Measurements from ENCODE around the gene PHLPP1.
"Not testable (repeated sequence)": the region's sequence is repeated elsewhere in the genome, so short reads cannot be mapped to it uniquely, and the experiment has no call there.

The PHLPP1 gene

DNA sequence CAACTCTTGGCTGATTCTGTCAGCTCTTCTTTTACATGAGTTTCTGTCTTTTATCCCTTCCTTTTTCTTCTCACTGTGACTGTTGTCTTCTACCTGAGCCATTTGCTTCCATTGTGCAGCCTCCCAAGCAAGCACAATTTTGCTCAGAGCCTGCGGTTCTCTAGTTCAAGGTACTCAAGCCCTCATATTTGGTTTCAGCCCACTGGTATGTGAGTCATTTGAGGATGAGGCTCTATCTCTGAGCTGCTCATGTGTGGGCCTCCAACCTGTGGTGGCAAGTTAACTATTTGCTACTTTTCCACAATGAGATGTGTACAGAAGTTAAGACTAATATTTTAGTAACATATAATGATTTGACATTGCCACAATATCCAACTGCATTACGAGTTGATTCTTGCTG lies 183.0 kb downstream of the PHLPP1 start:
- peak in 1 of 4 experiments; percentile 7 for DNase-seq

DNA sequence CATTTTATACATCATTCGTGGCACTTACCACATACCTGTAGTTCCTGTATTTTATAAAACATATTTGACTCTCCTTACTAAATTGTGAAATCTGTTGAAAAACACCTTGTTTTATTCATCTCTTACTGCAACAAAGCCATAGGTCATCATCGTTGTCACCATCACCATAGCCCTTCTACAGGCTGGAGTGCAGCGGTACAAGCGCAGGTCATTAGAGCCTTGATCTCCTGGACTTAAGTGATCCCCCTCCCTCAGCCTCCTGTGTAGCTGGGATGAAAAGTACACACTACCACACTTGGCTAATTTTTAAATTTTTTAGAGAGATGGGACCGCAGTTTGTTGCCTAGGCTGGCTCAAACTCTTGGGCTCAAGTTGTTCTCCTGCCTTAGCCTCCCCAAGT lies 184.2 kb downstream of the PHLPP1 start:
- DNase-seq = no peak

DNA sequence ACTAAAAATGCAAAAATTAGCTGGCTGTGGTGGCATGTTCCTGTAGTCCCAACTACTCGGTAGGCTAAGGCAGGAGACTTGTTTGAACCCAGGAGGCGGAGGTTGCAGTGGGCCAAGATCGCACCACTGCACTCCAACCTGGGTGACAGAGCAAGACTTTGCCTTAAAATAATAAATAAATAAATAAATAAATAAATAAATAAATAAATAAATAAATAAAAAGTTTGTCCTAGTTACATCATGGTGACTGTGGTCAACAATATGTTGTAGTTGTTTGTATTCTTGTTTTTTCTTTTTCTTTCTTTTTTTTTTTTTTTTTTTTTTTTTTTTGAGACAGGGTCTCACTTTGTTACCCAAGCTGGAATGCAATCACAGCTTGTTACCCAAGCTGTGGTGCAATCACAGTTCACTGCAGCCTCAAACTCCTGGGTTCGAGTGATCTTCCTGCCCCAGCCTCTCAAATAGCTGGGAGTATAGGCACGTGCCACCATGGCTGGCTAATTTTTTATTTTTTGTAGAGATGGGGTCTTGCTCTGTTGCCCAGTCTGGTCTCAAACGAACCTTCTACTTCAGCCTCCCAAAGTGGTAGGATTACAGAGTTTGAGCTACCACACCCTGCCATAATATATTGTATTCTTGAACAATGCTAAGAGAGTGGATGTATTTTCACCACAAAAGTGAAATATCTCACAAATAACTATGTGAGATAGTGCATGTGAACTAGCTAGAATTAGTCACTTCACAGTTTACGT lies 185.0 kb downstream of the PHLPP1 start:
- no peak for DNase-seq

DNA sequence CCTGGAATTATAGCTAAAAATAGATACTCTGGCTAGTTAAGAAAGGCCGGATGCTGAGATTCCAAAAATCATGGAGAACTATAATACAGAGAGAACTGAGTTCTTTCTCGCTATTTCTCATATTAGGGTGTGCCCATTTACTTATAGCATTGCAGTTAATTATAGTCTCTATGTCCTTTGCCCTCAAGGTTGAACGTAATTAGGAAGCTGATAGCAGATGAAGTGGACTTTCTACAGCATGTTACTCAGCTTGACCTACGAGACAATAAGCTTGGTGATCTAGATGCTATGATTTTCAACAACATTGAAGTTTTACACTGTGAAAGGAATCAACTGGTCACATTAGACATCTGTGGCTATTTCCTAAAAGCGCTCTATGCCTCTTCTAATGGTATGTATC lies 187.4 kb downstream of the PHLPP1 start:
- DNase-seq = no peak

DNA sequence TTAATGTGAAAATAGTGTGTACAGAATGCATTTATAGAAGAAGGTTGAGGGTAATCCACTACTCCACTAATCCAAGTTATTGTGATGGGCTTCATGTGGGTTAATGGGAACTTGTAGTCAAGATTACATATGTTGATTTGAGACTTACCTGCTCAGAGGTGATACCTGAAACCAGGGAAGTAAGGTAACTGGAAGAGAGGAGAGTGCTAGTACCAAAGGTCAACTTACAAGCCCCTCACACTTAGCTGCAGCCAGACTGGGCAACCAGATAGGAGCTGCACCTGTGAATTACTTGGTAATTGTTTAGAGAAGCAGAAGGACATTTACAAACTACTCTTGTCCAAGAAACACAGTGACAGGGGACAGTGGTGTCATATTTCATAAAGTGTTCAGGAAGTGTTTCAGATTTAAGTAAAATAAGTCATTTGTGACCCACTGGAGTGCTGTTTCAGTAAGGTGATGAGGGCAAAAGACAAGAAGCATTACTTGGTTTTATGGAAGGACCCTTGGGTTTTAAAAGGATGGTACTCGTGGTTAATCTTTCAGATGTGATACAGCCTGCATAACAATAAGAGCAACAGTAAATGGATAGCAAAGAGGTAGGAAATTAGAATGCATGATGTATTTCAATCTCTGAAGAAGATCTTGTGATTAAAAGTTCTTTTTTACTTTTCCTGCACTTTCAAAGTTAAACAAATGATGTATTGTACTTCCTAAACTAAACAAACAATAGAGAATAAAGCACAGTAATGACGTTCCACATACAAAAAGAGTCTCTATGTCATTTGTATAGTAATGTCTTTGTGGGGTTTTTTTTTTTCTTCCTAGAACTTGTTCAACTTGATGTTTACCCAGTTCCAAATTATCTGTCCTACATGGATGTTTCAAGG lies 189.3 kb downstream of the PHLPP1 start:
- DNase-seq = no peak

DNA sequence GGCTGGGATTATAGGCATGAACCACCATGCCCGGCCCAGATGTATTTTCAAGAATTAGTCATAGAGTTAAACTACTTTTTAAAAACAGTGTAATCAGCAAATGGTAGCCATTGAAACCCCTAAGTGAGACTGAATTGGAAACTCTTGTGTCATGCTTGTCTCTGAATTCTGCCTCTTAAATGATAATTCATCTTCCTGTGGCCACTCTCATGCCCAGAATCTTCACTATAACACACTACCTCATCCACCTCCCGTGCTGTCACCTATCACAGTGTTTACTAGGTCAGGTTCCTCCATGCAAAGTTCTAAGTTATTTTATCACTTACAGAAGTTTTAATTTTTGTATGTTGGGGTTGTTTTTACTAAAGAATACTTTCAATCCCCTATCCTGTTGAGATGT lies 197.5 kb downstream of the PHLPP1 start:
- DNase-seq = no peak

DNA sequence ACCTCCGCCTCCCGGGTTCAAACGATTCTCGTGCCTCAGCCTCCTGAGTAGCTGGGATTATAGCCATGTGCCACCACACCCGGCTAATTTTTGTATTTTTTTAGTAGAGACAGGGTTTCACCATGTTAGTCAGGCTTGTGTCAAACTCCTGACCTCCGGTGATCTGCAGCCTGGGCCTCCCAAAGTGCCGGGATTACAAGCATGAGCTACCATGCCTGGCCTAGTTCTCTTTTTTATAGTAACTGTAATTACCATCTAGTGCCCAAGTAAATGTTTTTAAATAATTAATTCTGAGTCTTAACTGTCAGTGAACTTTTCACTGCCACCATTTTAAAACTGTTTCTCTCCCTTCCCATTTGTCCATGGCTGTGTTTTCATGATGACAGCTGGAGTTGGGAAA lies 198.5 kb downstream of the PHLPP1 start:
- DNase-seq = not testable (repeated sequence)

DNA sequence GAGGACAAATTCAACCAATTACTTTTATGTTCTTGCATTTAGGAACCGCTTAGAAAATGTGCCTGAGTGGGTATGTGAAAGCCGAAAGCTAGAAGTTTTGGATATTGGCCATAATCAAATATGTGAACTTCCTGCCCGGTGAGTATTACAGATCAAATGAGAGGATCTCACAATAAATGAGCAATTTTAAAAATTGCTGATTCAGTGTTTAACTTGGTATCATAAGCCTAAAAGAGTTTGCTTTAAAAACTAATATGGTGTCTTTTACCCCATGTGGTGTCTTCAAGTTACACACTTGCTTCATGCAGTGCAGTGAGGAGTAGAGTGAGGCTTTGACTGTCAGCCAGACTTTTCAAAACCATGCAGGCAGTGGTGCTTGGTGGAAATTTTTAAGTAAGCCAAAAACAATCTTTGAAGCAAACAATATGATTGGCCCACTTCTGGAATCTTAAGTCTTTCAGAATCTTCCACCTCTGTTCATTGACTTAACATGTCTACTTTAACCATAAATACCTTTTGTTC lies 199.6 kb downstream of the PHLPP1 start:
- DNase-seq = no peak

DNA sequence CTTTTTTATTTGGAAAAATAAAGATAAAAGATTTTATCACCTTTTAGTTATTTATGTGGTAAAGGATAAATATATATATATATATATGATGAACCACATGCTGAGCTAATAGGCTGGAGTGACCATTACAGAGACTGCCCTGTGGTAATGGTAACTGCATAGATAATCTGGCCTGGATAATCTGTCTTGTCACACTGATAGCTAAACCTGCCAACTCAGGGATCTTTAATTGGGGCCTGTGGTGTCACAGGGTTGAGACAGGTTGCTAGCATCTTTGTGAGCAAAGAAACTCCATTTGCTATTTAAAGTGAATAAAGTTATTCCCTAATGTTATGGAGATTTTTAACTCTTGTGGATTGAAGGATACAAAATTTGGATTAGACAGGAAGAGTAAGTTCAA lies 203.0 kb downstream of the PHLPP1 start:
- DNase-seq = no peak

DNA sequence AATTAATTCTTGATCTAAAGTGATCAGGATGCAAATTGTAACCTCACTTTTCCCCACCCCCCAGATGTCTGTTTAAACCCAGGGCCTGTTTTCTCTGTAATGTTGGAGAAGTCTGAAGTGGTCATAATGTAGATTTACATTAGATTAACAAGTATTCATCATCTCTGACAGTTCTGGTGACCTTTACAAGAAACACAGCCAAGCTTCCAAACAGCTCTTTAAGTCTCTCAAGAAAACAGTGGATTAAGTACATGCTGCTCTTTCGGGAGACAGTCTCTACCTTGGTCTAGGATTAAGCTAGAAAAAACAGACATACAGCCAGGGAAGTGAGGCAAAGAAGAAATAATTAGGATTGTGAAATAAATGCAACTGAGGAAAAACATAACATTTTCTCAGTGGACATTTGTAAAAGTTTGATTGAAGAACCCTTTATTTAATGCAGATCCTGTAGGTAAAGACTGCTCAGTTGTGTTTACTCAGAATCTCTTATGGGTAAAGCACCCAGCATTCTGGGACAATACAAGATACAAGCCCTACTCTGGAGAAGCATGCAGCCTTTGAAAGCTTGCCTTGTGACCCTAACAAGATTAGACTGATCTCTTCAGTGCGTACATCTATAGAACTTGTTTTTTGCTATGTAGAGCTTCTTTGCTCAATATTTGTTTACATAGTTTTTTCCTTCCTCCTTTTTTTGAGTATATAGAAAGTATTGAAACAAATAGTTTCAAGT lies 203.9 kb downstream of the PHLPP1 start:
- DNase-seq = no peak

DNA sequence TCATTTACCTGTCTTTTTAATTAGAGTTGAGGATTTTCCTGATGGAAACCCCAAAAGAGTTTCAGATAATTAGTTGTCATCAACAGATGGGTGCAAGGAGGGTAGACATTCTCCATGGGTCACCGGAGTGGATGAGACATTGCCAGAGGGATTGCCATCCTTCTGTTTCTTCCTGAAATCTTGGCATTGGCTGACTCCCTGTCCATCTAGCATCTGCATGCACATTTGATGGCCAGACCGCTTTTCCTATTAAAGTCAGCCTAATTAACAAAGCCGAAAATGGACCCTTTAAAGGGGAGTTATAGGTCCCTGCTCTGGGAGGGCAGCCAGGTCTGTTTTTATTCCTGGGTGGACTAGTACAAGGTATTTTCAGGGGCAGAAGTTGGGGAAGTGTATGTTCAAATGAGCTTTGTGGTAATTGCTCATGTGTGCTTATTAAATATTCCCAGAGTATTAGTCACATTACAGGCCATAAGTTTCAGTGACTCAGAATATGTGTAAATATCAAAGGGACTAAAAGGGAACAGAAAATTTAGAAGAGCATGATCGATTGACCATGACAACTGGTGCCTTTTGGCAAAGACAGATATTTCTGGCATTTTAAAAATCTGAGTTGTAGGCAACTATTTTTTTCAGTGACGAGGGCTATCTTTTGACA lies 209.8 kb downstream of the PHLPP1 start:
- DNase-seq = peak in 2 of 4 experiments; percentile 47 to 54

DNA sequence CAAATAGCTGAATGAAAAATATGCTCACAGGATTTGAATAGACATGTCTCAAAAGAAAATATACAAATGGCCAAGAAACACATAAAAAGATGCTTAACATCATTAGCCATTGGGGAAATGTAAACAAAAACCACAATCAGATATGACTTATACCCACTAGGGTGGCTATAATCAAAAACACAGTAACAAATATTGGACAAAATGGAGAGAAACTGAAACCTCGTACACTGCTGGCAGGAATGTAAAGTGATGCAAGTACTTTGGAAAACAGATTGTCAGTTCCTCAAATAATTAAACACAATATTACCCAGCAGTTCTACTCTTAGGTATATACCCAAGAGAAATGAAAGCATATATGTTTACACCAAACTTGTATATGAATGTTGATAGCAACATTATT lies 213.0 kb downstream of the PHLPP1 start:
- peak in 2 of 4 experiments; percentile 39 to 41 for DNase-seq

DNA sequence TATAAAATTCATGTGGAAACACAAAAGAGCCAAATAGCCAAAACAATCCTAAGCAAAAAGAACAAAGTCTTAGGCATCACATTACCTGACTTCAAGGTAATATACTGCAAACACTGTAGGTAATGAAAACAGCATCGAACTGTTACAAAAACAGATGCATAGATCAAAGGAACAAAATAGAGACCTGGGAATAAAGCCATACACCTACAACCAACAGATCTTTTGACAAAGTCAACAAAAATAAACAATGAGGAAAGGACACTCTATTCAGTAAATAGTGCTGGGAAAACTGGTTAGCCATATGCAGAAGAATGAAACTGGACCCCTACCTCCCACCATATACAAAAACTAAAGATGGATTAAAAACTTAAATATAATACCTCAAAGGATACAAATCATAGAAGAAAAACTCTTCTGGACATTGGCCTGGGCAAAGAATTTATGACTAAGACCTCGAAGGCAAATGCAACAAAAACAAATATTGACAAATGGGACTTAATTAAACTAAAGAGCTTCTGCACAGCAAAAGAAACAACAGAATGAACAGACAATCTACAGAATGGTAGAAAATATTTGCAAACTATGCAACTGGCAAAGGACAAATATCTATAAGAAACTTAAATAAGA lies 218.0 kb downstream of the PHLPP1 start:
- DNase-seq = no peak

DNA sequence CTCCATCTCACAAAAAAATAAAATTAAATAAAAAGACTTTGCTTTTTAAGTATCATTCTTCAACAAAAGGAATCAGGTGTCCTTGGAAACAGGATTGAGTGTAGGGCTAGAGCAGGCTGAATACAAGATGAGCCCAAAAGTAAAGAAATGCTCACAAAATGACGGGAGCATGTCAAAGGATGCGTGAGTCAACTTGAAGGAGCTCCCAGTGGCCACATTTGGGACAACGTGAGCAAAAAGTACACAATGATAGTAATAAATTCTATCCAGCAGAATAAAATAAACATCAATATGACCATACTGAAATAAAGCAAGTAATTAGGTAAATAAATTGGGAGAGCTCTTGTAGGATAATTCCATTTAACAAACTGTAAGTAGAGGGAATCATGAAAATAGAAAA lies 220.7 kb downstream of the PHLPP1 start:
- DNase-seq = no peak

DNA sequence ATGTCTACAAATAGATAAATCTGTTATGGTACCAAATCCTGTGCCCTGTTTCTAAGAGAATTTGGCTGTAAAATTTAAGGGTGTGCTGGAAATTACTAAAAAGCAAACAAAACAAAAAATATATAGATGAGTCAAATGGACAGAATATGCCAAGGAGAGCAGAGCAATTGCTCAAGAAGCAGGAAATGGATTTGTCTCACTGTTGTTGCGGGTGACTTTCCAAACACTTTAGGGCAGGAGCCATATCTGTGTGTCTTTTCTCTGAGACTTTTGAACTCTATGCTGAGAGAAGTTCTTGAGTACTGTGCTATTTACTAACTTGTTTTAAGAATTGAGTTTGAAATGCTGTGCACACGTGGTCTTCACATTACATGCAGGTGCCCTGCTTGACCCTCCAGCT lies 221.7 kb downstream of the PHLPP1 start:
- peak in 3 of 4 experiments; percentile 35 to 54 (median 42) for DNase-seq

DNA sequence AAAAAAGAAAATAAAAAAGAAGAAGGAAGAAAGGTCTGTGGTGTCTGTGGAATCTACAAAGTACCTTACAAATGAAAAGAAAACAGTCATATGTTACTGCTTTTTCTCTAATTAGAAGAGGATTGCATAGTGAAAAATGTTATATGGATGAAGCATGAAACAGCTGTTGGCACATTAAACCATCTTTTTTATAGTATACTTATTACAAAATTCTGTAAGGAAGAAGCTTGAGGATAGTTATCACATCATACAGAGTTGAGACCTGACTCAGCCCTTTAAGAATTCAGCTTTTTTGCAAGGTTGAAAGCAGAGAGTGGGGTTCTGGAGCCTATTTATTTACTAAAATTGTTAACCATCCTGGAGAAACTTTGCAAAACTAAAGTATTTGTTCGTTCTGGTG lies 222.7 kb downstream of the PHLPP1 start:
- peak in 1 of 4 experiments; percentile 15 for DNase-seq

DNA sequence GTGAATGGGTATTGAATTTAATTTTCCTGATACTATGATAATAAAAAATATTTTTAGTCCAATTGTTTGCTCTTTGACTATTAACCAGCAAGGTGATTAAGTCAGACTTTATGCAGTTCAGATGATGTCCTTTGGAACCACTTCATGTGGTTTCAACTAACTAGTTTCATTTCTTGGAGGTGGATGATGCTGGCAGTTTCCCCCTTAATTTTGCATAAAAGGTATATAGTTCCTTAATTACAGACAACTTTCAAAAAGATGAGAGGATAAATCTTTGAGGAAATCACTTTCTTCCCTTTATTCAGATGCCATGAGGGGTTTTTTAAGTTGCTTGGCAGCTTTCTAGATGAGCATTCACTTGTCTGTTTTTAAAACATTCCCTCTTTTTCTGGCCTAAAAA lies 223.1 kb downstream of the PHLPP1 start:
- DNase-seq = peak in 1 of 4 experiments; percentile 11

DNA sequence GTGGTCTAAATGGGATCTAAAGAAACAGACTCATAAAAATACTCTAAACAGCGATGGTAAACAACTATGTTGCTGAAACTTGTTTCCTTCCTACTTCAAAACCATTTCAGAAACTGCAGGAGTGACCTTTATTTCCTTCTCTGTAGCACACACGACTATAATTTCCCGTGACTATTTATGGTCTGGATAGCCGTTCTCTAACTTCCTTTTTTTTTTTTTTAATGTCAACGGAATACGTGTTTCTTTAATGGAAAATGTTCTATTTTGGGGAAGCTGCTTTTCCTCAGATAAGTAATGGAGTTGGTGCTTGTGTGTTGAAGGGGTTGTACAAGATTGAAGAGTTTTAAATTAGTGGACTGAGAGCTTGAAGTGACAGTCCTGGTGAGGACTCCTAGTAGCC lies 224.1 kb downstream of the PHLPP1 start:
- peak; percentile 45 to 92 (median 73) for DNase-seq

DNA sequence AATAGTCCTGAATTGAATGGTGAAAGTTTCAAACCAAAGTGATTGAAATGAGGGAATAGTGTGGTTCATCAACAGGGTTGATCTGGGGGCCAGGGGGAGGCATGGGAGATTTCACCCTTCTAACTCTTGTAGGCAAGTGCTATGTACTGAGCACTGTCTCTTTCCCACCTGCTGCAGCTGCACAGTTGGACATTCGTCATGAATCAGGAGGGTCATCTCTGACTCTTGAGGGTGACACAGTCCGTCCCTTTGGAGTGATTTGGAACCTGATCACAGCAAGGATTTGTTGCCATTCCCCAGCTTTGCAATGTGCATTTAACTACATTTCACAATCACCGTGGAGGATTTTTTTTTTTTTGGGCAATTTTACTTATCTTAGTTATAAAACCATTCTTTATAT lies 224.6 kb downstream of the PHLPP1 start:
- DNase-seq = peak; percentile 19 to 53 (median 32)

DNA sequence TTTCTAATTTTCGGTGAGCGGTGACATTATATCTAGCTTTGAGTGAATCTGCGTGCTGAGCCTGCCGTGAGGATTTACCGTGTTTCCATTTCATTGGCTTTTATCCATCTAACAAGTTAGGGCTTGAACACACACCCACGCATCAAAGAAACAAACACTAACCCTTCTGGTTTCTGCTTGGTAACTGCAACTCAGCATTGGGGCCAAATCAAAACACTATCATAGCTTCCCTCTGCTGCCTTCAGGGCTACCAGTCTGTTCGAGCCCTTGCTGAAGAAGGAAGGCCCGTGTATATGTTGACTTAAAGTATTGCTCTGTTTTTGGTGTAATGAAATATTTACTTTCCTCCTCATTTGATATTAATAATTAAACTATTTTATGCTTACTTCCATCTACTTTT lies 227.2 kb downstream of the PHLPP1 start:
- DNase-seq = no peak

DNA sequence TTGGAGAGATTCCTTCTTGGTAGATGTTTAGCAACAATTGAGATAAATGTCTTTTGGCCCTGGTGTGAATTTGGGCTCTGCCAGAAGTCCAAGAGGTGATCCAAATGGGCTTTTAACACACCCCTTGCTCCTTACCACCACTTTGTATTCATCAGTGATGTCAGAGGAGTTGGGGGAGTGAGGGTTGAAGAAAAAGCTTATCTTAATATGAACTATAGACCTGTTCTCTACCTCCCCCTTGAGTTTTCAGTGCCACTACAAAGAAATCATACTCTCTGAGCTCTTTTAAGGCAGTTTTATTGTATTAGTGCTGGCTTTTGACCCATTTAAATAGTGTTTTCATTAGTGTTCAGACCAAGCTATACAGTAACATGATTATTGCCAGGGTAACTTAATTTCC lies 229.1 kb downstream of the PHLPP1 start:
- no peak for DNase-seq

DNA sequence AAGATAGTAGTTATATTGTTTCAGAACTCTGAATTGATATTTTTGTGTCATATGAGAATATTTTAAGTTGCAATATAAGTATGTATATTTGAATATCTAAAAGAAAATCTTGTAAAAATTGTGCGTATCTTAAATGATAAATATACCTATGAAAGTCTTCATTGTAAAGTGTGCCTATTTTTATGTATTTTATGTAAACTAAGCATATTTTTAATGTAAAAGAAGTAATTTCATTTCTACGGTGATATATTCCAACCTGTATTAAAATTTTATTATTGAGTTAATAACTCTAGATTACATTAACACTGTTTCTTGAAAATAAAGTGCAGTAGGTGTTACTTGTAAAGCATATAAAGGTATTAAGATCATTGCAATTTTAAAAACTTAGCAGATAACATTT lies 233.4 kb downstream of the PHLPP1 start:
- no peak for DNase-seq

Measured in suppressor macrophage (primary cell).